ENCODE measurements around the gene ARL2BP.

GRCh38 chr16:57284209-57284951 is 39.3 kb downstream of the ARL2BP start, which contains the start of gene PLLP:
- TF ChIP-seq TAF1 (IDR thresholded peaks at IDR 0.05; ENCODE audit: borderline replicate concordance, insufficient read depth, low read length) (no peak), POLR2AphosphoS5 (IDR thresholded peaks at IDR 0.05; ENCODE audit: low read depth, low read length) (no peak)

Measured in PFSK-1 (cell line).